Activated CD4-positive, alpha-beta T cell treated with anti-CD3 and anti-CD28 coated beads, Interleukin-2, Interleukin-4, amounts not matched to agents 100 ng/mL and 50 ng/mL, durations not matched to agents 16 hours and 8 hours (primary cell): ENCODE data around the gene LIN9.
A peak's percentile ranks its signal among the peaks of the same experiment; 100 is the strongest.
"Not testable (repeated sequence)": the region's sequence is repeated elsewhere in the genome, so short reads cannot be mapped to it uniquely, and the experiment has no call there.

Experiments
- DNase-seq: peaks from one replicate; pipeline ENCODE4 v3.0.0-alpha.2; 2020; ENCODE audit warnings: low spot score

The LIN9 gene, protein sequence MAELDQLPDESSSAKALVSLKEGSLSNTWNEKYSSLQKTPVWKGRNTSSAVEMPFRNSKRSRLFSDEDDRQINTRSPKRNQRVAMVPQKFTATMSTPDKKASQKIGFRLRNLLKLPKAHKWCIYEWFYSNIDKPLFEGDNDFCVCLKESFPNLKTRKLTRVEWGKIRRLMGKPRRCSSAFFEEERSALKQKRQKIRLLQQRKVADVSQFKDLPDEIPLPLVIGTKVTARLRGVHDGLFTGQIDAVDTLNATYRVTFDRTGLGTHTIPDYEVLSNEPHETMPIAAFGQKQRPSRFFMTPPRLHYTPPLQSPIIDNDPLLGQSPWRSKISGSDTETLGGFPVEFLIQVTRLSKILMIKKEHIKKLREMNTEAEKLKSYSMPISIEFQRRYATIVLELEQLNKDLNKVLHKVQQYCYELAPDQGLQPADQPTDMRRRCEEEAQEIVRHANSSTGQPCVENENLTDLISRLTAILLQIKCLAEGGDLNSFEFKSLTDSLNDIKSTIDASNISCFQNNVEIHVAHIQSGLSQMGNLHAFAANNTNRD

GRCh38 chr1:226308723-226309397, at the start of gene LIN9:
Gene LIN9 (minus strand): TSS chr1:226309164. CDS start chr1:226309139, 25 bp downstream.
- peak; percentile 95 for DNase-seq

GRCh38 chr1:226357416-226357815, 48.5 kb upstream of the LIN9 start:
- DNase-seq = no peak

DNA sequence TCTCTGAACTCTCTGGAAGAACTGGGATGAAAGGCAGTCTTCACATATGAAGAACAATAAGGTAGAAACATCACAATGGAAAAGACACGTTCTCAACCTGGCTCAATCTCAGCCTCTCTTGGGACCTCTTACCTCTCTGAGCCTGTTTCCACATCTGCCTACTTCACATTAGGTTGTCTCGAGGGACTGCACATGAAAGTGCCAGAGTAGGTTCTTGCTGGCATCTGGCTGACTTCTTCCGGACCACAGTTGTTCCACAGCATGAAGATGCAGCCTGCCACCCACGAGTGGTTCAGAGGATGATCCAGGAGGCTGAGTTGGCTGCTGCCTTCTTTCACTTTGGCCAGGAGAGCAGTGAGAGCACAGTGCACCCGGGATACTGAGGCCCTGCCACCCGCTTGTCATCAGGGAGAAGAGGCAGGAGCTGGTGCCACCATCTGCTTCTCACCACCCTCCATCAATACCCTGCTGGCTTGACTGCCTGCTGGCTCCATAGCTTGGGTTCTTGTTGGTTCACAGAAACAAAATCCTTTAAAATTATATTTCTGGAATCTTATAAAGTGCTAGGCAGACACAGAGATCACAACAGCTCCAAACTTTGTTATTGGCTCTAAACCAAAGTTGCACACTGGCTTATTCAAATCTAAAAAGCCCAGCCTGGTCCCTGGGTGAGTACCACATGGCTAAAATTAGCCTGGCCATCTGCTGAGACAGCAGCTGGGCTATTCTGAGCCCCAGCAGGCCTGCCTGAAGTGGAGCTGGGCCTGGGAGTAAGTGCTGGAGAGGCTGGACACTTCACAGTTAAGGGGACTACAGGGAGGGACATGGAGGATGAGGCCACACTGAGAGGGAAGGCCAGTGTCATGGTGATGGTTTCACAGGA, 46.9 kb upstream of the LIN9 start:
- no peak for DNase-seq

DNA sequence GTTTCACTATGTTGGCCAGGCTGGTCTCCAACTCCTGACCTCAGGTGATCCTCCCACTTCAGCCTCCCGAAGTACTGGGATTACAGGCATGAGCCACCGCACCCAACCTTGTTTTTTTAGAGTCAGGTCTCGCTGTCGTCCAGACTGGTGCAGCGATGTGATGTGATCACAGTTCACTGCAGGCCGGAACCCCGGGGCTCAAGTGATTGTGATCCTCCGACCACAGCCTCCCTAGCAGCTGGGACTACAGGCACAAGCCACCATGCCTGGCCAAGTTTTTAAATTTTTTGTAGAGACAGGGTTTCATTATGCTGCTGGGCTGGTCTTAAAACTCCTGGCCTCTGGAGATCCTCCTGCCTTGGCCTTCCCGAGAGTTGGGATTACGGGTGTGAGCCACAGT, 46.1 kb upstream of the LIN9 start:
- no peak for DNase-seq

GRCh38 chr1:226353698-226354525, 44.9 kb upstream of the LIN9 start:
- no peak for DNase-seq

GRCh38 chr1:226351709-226352108, 42.7 kb upstream of the LIN9 start:
- DNase-seq = no peak

DNA sequence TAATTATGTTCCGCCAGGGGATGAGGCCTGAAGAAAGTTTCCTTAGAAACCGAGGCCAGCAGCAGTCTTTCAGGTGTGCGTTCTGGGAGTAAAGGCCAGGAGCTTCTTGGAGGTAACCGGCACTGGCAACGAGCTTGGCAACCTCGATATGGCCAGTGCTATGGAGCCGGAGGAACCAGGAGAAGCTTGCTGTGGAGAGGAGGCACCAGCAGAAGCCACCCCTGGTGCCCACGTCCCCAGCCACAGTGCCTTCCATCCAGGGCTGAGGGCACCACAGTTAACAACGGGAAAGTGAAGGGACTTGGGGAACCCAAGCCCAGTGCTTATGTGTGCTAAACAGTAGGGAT, 41.5 kb upstream of the LIN9 start:
- DNase-seq = no peak

GRCh38 chr1:226349801-226350518, 41.0 kb upstream of the LIN9 start:
- DNase-seq = no peak

DNA sequence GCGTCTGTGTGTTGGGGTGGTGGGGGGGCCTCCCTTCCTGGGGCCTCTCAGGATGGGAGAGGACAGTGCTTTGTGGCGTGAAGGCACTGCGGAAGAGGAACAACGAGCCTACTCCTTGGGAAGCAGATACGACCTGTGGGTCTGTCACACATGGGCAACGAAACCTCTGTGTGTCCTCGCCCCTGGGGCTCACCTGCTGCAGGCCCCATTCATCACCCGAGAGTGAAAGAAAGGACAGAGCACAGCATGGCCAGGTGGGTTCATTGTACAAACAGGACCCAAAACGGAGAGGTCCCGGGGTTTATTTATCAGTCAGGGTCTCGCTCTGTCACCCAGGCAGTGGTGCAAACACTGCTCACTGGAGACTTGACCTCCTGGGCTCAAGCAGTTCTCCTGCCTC, 40.1 kb upstream of the LIN9 start:
- no peak for DNase-seq

DNA sequence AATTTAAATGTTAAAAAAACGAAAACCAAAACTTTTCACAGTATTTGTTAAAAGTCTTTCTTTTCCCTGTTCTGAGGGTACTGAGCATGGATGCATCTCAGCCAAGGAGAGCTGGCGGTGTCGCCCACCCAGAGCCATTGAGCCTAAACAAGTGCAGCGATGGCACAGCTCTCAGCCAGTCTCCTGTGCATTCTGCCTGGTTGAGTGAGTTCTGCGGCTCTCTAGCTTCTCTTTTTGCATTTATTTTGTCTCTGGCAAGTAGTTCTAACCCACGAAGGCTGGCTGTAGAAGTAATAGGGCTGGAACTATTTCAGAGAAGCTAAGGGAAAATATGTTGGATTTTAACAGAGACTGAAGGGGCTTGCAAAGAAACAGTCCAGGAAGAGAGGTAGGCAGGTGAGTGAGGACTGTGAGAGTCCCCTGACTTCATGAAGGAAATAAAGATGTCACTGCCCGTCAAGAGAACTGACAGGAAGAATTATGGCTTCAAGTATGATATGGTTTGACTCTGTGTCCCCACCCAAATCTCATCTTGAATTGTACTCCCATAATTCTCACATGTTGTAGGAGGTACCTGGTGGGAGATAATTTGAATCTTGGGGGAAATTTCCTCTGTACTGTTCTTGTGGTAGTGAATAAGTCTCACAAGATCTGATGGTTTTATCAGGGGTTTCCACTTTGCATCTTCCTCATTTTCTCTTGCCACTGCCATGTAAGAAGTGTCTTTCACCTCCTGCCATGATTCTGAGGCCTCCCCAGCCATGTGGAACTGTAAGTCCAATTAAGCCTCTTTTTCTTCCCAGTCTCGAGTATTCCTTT, 35.7 kb upstream of the LIN9 start:
- no peak for DNase-seq

DNA sequence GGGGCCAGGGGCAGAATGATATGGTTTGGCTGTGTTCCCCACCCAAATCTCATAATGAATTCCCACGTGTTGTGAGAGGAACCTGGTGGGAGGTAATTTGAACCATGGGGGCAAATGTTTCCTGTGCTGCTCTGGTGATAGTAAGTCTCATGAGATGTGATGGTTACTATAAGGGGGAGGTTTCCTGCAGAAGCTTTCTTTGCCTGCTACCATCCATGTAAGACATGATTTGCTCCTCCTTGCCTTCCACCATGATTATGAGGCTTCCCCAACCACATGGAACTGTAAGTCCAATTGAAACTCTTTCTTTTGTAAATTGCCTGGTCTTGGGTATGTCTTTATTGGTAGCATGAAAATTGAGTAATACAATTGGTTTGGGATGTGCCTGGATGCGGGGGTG, 33.7 kb upstream of the LIN9 start:
- DNase-seq = no peak

DNA sequence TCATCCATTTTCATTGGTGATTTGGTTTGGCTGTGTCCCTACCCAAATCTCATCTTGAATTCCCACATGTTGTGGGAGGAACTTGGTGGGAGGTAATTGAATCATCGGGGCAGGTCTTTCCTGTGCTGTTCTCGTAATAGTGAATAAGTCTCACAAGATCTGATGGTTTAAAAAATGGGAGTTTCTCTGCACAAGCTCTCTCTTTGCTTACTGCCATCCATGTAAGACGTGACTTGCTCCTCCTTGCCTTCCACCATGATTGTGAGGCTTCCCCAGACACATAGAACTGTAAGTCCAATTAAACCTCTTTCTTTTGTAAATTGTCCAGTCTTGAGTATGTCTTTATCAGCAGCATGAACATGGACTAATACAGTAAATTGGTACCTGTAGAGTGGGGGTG, 31.1 kb upstream of the LIN9 start:
- DNase-seq = not testable (repeated sequence)

DNA sequence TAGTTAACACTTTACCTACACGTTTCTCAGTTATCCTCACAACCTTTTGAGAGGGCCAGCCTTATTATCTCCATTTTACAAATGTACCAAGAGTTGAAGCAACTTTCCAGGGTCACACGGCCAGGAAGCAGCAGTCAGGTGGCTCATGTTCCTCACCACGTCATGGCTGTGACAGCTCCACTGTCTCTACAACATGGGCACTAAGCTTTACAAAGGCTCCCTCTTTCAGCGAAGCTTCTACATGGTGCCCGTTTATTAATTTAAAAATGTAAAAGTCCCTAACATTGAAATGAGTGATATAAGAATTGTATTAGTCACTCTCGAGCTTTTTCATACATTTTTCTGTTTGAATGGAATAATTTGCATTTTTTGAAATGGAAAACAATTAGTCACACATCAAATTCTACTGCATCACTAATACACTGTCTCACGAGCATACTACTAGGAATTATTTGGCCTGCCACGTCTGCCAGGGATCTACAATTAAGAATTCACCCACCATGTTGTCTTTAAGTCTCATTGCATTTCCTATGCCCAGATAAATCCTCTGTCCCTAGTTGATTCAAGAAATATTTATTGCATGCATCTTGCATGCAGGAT, 28.4 kb upstream of the LIN9 start:
- peak; percentile 8 for DNase-seq

GRCh38 chr1:226335661-226336060, 26.7 kb upstream of the LIN9 start:
- no peak for DNase-seq

- DNase-seq = no peak
Measured at GRCh38 chr1:226332947-226333346, 24.0 kb upstream of the LIN9 start.

DNA sequence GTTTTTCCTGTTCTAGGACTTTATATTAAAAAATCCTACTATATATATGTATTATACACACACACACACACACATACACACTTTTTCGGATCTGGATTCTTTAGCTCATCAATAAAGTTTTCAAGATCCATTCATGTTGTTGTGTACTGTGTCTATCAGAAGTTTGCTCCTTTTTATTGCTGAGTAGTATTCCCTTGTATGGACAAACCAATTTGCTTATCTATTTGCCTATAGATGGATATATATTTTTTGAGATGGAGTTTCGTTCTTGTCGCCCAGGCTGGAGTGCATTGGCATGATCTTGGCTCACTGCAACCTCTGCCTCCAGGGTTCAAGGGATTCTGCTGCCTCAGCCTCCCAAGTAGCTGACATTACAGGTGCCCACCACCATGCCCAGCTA, 20.3 kb upstream of the LIN9 start:
- no peak for DNase-seq

DNA sequence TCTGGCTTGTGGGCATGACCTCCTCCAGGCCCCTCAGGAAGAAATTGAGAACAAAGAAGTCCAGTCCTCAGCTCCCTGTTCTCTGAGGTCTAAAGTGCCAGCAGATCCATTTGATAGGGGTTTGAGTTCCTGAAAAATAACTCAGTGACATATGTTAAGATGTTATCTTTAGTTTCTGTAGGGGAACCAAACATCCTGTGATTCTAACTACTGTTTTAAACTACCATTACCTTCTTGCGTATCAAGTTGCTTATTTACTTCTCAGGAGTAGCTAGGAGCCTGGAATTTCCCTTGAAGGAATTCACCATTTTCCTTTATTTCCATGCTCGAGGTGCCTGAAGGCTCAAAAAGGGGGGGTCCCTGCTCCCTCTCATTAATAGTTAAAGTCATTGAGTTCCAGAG, 18.8 kb upstream of the LIN9 start:
- DNase-seq = no peak

GRCh38 chr1:226325178-226325577, 16.2 kb upstream of the LIN9 start:
- no peak for DNase-seq

DNA sequence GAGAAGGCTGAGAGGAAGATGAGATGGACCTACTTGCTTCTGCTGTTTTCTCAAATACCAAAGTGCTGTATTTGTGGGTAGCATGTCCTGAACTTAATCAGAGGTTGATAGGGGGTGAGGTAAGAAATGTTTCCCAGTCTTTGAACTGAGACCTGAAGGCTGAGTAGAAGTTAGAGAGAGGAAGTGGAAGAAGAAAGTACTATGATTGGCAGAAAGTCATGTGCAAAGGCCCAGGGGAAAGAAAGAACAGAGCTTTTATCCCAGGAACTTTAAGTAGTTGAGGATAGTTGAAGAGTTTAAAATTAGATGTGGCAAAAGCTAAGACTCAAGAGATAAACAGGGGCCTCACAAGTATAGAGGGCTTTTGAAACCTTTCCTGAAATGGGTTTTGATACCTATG, 15.5 kb upstream of the LIN9 start:
- no peak for DNase-seq

- no peak for DNase-seq
Measured at GRCh38 chr1:226322986-226323385, 14.0 kb upstream of the LIN9 start.
